Kidney (tissue), 14 donors: ENCODE results near the gene TSNAX. TPM values are rescaled to one million over a fixed set of nuclear protein-coding genes. Genes with fewer than 3 reads are reported as not detected.

ENCODE experiments used
- DNase-seq, 5 donors: peaks; one replicate each; pipeline ENCODE4 v3.0.0-alpha.2; 2013 to 2020
- FAIRE-seq: peaks from 2 replicates; lab custom pipeline; 2012; peaks lifted over from hg19 to GRCh38; lab: Jason Lieb, UNC
- H3K27ac ChIP-seq, 2 donors: one replicate each; pipeline ENCODE4 v1.7.0; 2013; ENCODE audit warnings: low read depth in 2 of 2, low read length in 2 of 2, inconsistent platforms in 1 of 2
- H3K27me3 ChIP-seq: one replicate; pipeline ENCODE4 v1.7.1; 2013; ENCODE audit warnings: low read length, inconsistent platforms; ENCODE audit not compliant: control insufficient read depth, insufficient read depth
- H3K36me3 ChIP-seq, 3 donors: one replicate each; pipeline versions ENCODE4 v1.7.0 to v1.7.1; 2013; ENCODE audit warnings: low read length in 3 of 3, control low read depth in 1 of 3, inconsistent platforms in 1 of 3; ENCODE audit not compliant: insufficient read depth in 3 of 3, control insufficient read depth in 2 of 3
- H3K4me1 ChIP-seq, 3 donors: one replicate each; pipeline versions ENCODE4 v1.7.0 to v1.7.1; 2013; ENCODE audit warnings: low read length in 3 of 3, inconsistent platforms in 1 of 3, low read depth in 1 of 3; ENCODE audit not compliant: control insufficient read depth in 2 of 3, insufficient read depth in 2 of 3
- H3K4me3 ChIP-seq, 3 donors: one replicate each; pipeline versions ENCODE4 v1.7.0 to v1.8.1; 2013; ENCODE audit warnings: low read length in 3 of 3, control low read depth in 1 of 3, inconsistent platforms in 1 of 3
- H3K9ac ChIP-seq, 3 donors: one replicate each; pipeline versions ENCODE4 v1.7.0 to v1.7.1; 2013; ENCODE audit warnings: low read length in 3 of 3, control low read depth in 1 of 3, inconsistent platforms in 1 of 3
- H3K9me3 ChIP-seq, 3 donors: one replicate each; pipeline versions ENCODE4 v1.7.0 to v1.7.1; 2013; ENCODE audit warnings: low read length in 3 of 3, control low read depth in 1 of 3, inconsistent platforms in 1 of 3; ENCODE audit not compliant: control insufficient read depth in 2 of 3, insufficient read depth in 1 of 3
- CTCF ChIP-seq: IDR thresholded peaks from 3 replicates; pipeline ENCODE4 v1.5.1; 2012; ENCODE audit warnings: mild to moderate bottlenecking, moderate library complexity, borderline replicate concordance; ENCODE audit not compliant: insufficient read depth; ENCODE audit errors: extremely low read depth
- intact Hi-C: fragments of 100-400 bp; cut with DNase I; formaldehyde crosslinking; loops from one replicate; pipeline ENCODE4 v1.11.1; 2022
- polyA plus RNA-seq: library from polyadenylated mRNA; stranded (reverse); fragments of 350-450 nt; fragmentation: Illumina TruSeq; extraction: RNeasy Lipid Tissue Mini Kit (QIAGEN cat#74804); gene quantifications from one replicate; pipeline ENCODE4 v1.2.3, GENCODE V29; 2014; ENCODE audit warnings: low read depth, low replicate concordance; ENCODE audit not compliant: insufficient read depth
- total RNA-seq: library from RNA; stranded (reverse); fragmentation: NEBNext Ultra II Directional; extraction: Animal tissue kit (Norgen Biotek cat#: 25700); gene quantifications from one replicate; pipeline ENCODE4 v1.2.1, GENCODE V29; 2021
- donor health status: control.
- donor health status: control.
- donor health status: control.
- donor health status: control.
- donor health status: control.
- donor health status: DM: yes; HTN: yes; CAD: no.
- donor health status: Normal renal cell carcinoma (clear cell type).

The TSNAX gene
- total and polyA plus RNA-seq, 2 donors from 2014 or later, result 27.1 to 42.3 TPM

GRCh38 chr1:231604276-231604621, 75.8 kb downstream of the TSNAX start:
- Histone ChIP-seq H3K9me3 (no peaks in the 10 kb centered on the region), H3K36me3 (no peaks in the 10 kb centered on the region), H3K4me1 (peaks cover 0 to 5% (median 0%) of the 10 kb centered on the region in 3 donors), H3K4me3 (no peak overlapping the region), H3K9ac (no peak overlapping the region), H3K27ac (no peak overlapping the region), H3K27me3 (no peaks in the 10 kb centered on the region)
- intact Hi-C loops, result no loop called here
- TF ChIP-seq CTCF, result no peak
- DNase-seq (no peak), FAIRE-seq (no peak)

- Histone ChIP-seq H3K4me3 (no peak overlapping the region), H3K4me1 (peaks cover 0 to 5% (median 0%) of the 10 kb centered on the region in 3 donors), H3K36me3 (no peaks in the 10 kb centered on the region), H3K27me3 (no peaks in the 10 kb centered on the region), H3K9me3 (no peaks in the 10 kb centered on the region), H3K9ac (no peak overlapping the region), H3K27ac (no peak overlapping the region)
- DNase-seq, result no peak
- FAIRE-seq, result no peak
- intact Hi-C loops, result no loop called here
- TF ChIP-seq CTCF, result no peak
These were observed 77.0 kb downstream of the TSNAX start for GRCh38 chr1:231605149-231606100.

- no peaks in the 10 kb centered on the region for H3K9me3 ChIP-seq
- DNase-seq (no peak), FAIRE-seq (no peak)
- no peaks in the 10 kb centered on the region for H3K36me3 ChIP-seq
- H3K27ac ChIP-seq, result no peak overlapping the region
- peaks cover 0 to 4% (median 0%) of the 10 kb centered on the region in 3 donors for H3K4me1 ChIP-seq
- TF ChIP-seq CTCF, result no peak
- intact Hi-C loops, result no loop called here
- H3K4me3 ChIP-seq, result no peak overlapping the region
- no peak overlapping the region for H3K9ac ChIP-seq
- H3K27me3 ChIP-seq, result no peaks in the 10 kb centered on the region
These were observed 78.2 kb downstream of the TSNAX start for GRCh38 chr1:231606712-231607111.
